22Rv1 (cell line): ENCODE results near the gene SESTD1.

ENCODE experiments used
- ZFX ChIP-seq: fragments of 450-650 bp; IDR thresholded peaks from 2 replicates; pipeline ENCODE4 v1.6.1; 2017; ENCODE audit warnings: antibody characterized with exemption, borderline replicate concordance
- TF ChIP-seq, protein P1 (sequence below): fragments of 450-650 bp; IDR thresholded peaks from 2 replicates; pipeline ENCODE4 v1.5.1; 2017; ENCODE audit warnings: mild to moderate bottlenecking

DNA sequence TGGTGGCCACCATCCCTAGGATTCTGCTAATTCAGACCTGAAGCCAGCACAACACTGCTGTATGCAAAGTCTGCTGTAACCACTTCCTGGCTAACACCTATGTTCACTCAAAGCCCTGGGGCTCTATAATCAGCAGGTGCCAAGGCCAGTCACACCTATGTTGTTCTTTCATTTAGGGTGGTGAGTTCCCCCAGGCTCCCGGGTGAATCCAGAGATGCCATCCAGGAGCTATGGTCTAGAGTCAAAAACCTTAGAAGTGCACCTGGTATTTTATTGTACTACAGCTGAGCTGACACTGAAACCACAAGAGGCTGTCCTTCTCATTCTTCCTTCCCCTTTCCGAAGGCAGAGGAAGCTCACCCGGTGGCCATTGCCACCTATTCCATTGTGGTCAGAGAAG, 168.5 kb downstream of the SESTD1 start:
- TF ChIP-seq, protein P1, sequence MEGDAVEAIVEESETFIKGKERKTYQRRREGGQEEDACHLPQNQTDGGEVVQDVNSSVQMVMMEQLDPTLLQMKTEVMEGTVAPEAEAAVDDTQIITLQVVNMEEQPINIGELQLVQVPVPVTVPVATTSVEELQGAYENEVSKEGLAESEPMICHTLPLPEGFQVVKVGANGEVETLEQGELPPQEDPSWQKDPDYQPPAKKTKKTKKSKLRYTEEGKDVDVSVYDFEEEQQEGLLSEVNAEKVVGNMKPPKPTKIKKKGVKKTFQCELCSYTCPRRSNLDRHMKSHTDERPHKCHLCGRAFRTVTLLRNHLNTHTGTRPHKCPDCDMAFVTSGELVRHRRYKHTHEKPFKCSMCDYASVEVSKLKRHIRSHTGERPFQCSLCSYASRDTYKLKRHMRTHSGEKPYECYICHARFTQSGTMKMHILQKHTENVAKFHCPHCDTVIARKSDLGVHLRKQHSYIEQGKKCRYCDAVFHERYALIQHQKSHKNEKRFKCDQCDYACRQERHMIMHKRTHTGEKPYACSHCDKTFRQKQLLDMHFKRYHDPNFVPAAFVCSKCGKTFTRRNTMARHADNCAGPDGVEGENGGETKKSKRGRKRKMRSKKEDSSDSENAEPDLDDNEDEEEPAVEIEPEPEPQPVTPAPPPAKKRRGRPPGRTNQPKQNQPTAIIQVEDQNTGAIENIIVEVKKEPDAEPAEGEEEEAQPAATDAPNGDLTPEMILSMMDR, result no peak
- TF ChIP-seq ZFX, result no peak
